Activated CD8-positive, alpha-beta T cell treated with anti-CD3 and anti-CD28 coated beads for 36 hours (primary cell): ENCODE data around the gene NKIRAS2. TPM values are rescaled to one million over a fixed set of nuclear protein-coding genes. Genes with fewer than 3 reads are reported as not detected.

ENCODE experiments used
- ATAC-seq: fragments of 200-7000 bp; cut with Tn5 transposase; one replicate; pipeline ENCODE4 v1.10.0; 2021; ENCODE audit warnings: mild to moderate bottlenecking, moderate library complexity
- CTCF ChIA-PET: fragments of 350-600 bp; sonication (Branson Sonifier 250); formaldehyde crosslinking; loops from one replicate; lab custom pipeline; 2021; ENCODE audit warnings: antibody characterized with exemption; lab: Charles Lee
- POLR2A ChIA-PET: fragments of 350-600 bp; sonication (Branson Sonifier 250); formaldehyde crosslinking; loops from one replicate; lab custom pipeline; 2021; ENCODE audit warnings: antibody characterized with exemption; lab: Charles Lee
- DNase-seq: peaks from one replicate; pipeline ENCODE4 v3.0.0-alpha.2; 2020
- H3K27ac Mint-ChIP-seq: one replicate; pipeline ENCODE4 v1.8.0; 2021; ENCODE audit warnings: mild to moderate bottlenecking, mixed read lengths
- H3K27me3 Mint-ChIP-seq: one replicate; pipeline ENCODE4 v1.8.0; 2021; ENCODE audit warnings: mixed read lengths
- H3K36me3 Mint-ChIP-seq: one replicate; pipeline ENCODE4 v1.8.0; 2021; ENCODE audit warnings: low read depth, mixed read lengths
- H3K4me1 Mint-ChIP-seq: one replicate; pipeline ENCODE4 v1.8.0; 2021; ENCODE audit warnings: low read depth, mixed read lengths
- H3K4me3 Mint-ChIP-seq: one replicate; pipeline ENCODE4 v1.8.0; 2021; ENCODE audit warnings: mild to moderate bottlenecking, moderate library complexity, mixed read lengths
- H3K9me3 Mint-ChIP-seq: one replicate; pipeline ENCODE4 v1.8.0; 2021; ENCODE audit warnings: mixed read lengths
- intact Hi-C: fragments of 100-400 bp; cut with micrococcal nuclease; formaldehyde crosslinking; loops from one replicate; pipeline ENCODE4 v1.10.0; 2022
- total RNA-seq, 2 experiments: library from RNA; stranded (reverse); gene quantifications; one replicate each; pipeline ENCODE4 v1.2.3, GENCODE V29; 2021
- TF ChIP-seq, protein P1 (sequence below): fragments of 200-600 bp; IDR thresholded peaks from one replicate; pipeline ENCODE4 v1.8.0; 2022; ENCODE audit warnings: antibody characterized with exemption, mild to moderate bottlenecking

Gene NKIRAS2
- total RNA-seq, 2 experiments from 2014 or later = 13.8 to 15.0 TPM

DNA sequence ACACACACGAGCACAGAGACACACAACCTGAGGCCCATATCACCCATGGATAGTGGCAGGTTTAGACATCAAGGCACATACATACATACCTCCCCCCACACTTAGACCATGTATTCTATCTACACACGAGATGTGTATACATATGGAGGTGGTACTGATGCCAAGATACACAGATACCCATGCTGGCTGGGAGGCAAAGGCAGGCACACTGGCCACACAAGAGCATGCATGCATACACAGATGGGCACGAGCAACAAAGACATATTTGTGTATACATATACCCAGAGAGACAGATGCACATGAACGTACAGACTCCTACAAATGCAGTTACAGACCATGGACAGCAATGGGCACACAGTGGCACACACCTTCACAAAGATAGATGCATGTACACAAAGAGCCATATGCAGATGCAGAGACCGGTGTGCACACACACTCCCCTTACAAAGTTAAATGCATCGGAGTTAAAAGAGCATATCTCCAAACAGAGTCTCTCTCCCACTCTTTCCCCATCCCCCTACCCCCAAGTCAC lies 32.5 kb downstream of the NKIRAS2 start:
- intact Hi-C loops = no loop called here
- ChIA-PET POLR2A (interaction anchor here (0.6 kb wide), 1 partner anchor 135 kb away, joined by 3 read pairs; no protein-coding TSS in a partner anchor), CTCF (no interaction called here)
- peaks cover 6% of the 10 kb centered on the region for H3K4me1 Mint-ChIP-seq
- no peak overlapping the region for H3K4me3 Mint-ChIP-seq
- TF ChIP-seq, protein P1, sequence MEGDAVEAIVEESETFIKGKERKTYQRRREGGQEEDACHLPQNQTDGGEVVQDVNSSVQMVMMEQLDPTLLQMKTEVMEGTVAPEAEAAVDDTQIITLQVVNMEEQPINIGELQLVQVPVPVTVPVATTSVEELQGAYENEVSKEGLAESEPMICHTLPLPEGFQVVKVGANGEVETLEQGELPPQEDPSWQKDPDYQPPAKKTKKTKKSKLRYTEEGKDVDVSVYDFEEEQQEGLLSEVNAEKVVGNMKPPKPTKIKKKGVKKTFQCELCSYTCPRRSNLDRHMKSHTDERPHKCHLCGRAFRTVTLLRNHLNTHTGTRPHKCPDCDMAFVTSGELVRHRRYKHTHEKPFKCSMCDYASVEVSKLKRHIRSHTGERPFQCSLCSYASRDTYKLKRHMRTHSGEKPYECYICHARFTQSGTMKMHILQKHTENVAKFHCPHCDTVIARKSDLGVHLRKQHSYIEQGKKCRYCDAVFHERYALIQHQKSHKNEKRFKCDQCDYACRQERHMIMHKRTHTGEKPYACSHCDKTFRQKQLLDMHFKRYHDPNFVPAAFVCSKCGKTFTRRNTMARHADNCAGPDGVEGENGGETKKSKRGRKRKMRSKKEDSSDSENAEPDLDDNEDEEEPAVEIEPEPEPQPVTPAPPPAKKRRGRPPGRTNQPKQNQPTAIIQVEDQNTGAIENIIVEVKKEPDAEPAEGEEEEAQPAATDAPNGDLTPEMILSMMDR = no peak
- DNase-seq (no peak), ATAC-seq (no peak)
- peaks cover 29% of the 10 kb centered on the region for H3K27me3 Mint-ChIP-seq
- H3K9me3 Mint-ChIP-seq = no peaks in the 10 kb centered on the region
- H3K27ac Mint-ChIP-seq = no peak overlapping the region
- H3K36me3 Mint-ChIP-seq = no peaks in the 10 kb centered on the region

DNA sequence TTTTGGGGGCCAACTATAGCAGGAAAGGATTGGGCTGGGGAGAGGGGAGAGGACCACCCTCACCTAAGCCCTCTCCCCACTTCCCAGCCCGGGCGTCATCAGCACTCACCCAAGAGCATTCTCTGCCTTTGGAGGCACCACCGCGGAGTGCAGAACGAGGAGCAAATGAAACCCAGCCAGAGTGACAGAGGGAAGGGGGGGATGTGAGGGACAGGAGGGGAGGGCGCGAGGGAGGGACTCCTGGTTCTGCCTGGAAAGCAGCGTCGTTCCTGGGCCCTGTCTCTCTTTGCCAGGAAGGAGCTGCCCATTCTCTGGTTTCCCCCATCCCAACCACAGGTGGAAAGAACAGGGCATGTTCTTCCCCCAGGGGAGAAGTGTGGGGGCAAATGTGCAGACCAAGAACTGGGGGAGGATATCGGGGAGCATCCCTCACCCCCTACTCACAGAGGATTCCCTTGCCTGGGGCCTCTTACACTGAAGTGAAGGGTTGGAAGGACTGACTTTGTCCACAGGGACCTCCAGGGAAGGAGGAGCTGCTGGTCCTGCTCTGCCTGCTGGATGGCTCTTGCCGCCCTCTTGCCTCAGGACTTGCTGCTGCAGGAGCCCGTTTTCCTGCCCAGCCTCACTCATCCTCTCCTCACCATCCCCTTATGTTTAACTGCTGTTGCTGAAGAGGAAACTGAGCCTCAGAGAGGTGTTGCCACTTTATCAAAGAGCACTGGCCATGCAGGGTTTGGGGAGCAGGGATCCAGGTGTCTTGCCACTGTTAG lies 34.0 kb downstream of the NKIRAS2 start:
- POLR2A ChIA-PET = no interaction called here
- H3K36me3 Mint-ChIP-seq = no peaks in the 10 kb centered on the region
- DNase-seq (no peak), ATAC-seq (no peak)
- intact Hi-C loops = no loop called here
- no peak overlapping the region for H3K4me3 Mint-ChIP-seq
- H3K27me3 Mint-ChIP-seq = peaks cover 29% of the 10 kb centered on the region
- CTCF ChIA-PET = interaction anchor here (0.9 to 5.6 kb wide), 2 partner anchors 13 to 91 kb away, joined by 3 to 30 read pairs; no protein-coding TSS in a partner anchor
- peaks cover 6% of the 10 kb centered on the region for H3K4me1 Mint-ChIP-seq
- H3K27ac Mint-ChIP-seq = no peak overlapping the region
- TF ChIP-seq, protein P1 = no peak
- no peaks in the 10 kb centered on the region for H3K9me3 Mint-ChIP-seq

DNA sequence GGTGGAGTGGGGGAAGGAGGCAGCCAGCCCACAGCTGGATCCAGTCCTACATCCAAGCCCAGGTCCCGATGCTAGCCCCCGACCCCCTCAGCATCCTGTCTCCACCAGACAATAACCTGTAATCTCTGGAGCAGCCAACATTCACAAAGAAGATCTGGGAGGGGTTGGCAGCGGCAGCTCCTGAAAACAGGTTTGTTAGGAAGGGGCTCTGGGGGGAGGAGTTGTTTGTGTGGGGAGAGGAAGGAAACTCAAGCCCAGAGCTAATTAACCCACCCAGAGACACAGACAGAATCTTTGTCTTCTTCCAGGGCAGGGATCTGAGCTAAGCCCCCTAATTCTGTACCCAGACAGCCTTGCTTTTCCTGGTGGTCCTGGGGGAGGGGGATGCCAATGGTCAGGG lies 35.1 kb downstream of the NKIRAS2 start:
- H3K27me3 Mint-ChIP-seq = peaks cover 22% of the 10 kb centered on the region
- ATAC-seq = no peak
- POLR2A ChIA-PET = interaction anchor here (0.9 to 1.5 kb wide), 3 partner anchors 18 to 88 kb away, joined by 3 read pairs; no protein-coding TSS in a partner anchor

DNA sequence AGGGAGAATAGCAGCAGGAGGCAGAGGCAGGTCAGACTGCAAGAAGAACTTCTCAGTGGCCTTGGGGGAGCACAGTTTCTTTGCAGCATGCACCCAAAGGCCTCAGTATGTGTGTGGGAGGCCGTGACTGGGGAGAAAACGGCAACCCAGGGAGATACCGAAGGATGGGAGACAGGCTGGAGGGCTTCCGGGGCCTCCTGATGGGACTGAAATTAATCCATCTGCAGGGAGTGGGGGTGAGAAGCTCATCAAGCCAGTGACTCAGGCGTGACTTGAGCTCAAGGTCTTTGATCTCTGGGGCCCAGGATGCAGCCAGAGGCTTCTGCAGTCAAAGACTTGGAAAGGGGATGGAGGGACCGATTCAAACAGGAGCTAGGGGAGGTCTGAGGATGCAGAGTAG lies 35.6 kb downstream of the NKIRAS2 start:
- Mint-ChIP-seq H3K4me1 (peaks cover 4% of the 10 kb centered on the region), H3K9me3 (no peaks in the 10 kb centered on the region), H3K27ac (no peak overlapping the region), H3K4me3 (no peak overlapping the region), H3K36me3 (no peaks in the 10 kb centered on the region), H3K27me3 (peaks cover 22% of the 10 kb centered on the region)
- TF ChIP-seq, protein P1 = no peak
- POLR2A ChIA-PET = interaction anchor here (0.9 to 1.7 kb wide), 4 partner anchors 10 to 88 kb away, joined by 3 to 4 read pairs (median 3); no protein-coding TSS in a partner anchor
- CTCF ChIA-PET = interaction anchor here (0.7 to 5.6 kb wide), 5 partner anchors 12 to 128 kb away, joined by 3 to 30 read pairs (median 4); no protein-coding TSS in a partner anchor
- intact Hi-C loops = no loop called here
- no peak for DNase-seq
- ATAC-seq = peak; percentile 28

More for the DNA sequence above, 35.1 kb downstream of the NKIRAS2 start:
- H3K36me3 Mint-ChIP-seq = no peaks in the 10 kb centered on the region
- no peak overlapping the region for H3K4me3 Mint-ChIP-seq
- no peak for DNase-seq
- intact Hi-C loops = no loop called here
- TF ChIP-seq, protein P1 = no peak
- H3K27ac Mint-ChIP-seq = no peak overlapping the region
- CTCF ChIA-PET = interaction anchor here (1.1 to 5.6 kb wide), 4 partner anchors 12 to 129 kb away, joined by 3 to 30 read pairs (median 6); no protein-coding TSS in a partner anchor
- no peaks in the 10 kb centered on the region for H3K9me3 Mint-ChIP-seq
- peaks cover 4% of the 10 kb centered on the region for H3K4me1 Mint-ChIP-seq
